GM06990 (cell line): ENCODE data around the gene EXD3.

Experiments
- DNase-seq: peaks from one replicate; pipeline ENCODE4 v3.0.0-alpha.2; 2011; ENCODE audit not compliant: insufficient read length; ENCODE audit errors: extremely low read depth
- H3K27me3 ChIP-seq: replicated peaks from 2 replicates; pipeline ENCODE4 v1.6.0; 2011; ENCODE audit warnings: low read length; ENCODE audit not compliant: control insufficient read depth, insufficient read depth
- H3K36me3 ChIP-seq: 2 replicates; pipeline ENCODE4 v1.5.1; 2011; ENCODE audit warnings: low read length; ENCODE audit not compliant: control insufficient read depth, insufficient read depth
- H3K4me3 ChIP-seq: replicated peaks from 2 replicates; pipeline ENCODE4 v1.5.1; 2011; ENCODE audit warnings: low read depth, mild to moderate bottlenecking, control low read depth, low read length
- CTCF ChIP-seq: IDR thresholded peaks from 2 replicates; pipeline ENCODE4 v1.5.1; 2011; ENCODE audit warnings: low read length, control low read depth, mild to moderate bottlenecking, inconsistent platforms; ENCODE audit not compliant: insufficient read depth, poor library complexity, severe bottlenecking

The EXD3 gene

GRCh38 chr9:137299203-137299565 lies 123.8 kb downstream of the EXD3 start:
- Histone ChIP-seq H3K4me3 (no peak overlapping the region), H3K36me3 (no peaks in the 10 kb centered on the region), H3K27me3 (no peaks in the 10 kb centered on the region; the same call in 1 of the 2 replicates)
- TF ChIP-seq CTCF, result no peak
- DNase-seq, result no peak

- Histone ChIP-seq H3K27me3 (no peaks in the 10 kb centered on the region; the same call in 1 of the 2 replicates), H3K36me3 (no peaks in the 10 kb centered on the region), H3K4me3 (no peak overlapping the region)
- DNase-seq, result no peak
- no peak for TF ChIP-seq CTCF
These were observed 124.4 kb downstream of the EXD3 start for GRCh38 chr9:137298401-137299202.

GRCh38 chr9:137297966-137298365 lies 125.0 kb downstream of the EXD3 start:
- no peaks in the 10 kb centered on the region for H3K36me3 ChIP-seq
- no peak for DNase-seq
- no peak for TF ChIP-seq CTCF
- H3K4me3 ChIP-seq, result no peak overlapping the region
- no peaks in the 10 kb centered on the region; the same call in 1 of the 2 replicates for H3K27me3 ChIP-seq

- Histone ChIP-seq H3K36me3 (no peaks in the 10 kb centered on the region), H3K27me3 (no peaks in the 10 kb centered on the region; the same call in 1 of the 2 replicates), H3K4me3 (no peak overlapping the region)
- DNase-seq, result no peak
- no peak for TF ChIP-seq CTCF
These were observed 126.0 kb downstream of the EXD3 start for GRCh38 chr9:137296670-137297664.

- H3K27me3 ChIP-seq, result no peaks in the 10 kb centered on the region; the same call in 1 of the 2 replicates
- H3K4me3 ChIP-seq, result no peak overlapping the region; the same call in 1 of the 2 replicates
- TF ChIP-seq CTCF, result no peak
- DNase-seq, result no peak
- H3K36me3 ChIP-seq, result no peaks in the 10 kb centered on the region
These were observed 126.9 kb downstream of the EXD3 start for GRCh38 chr9:137295849-137296669.
